Measurements from ENCODE around the gene FAM200A.
"Not testable (repeated sequence)": the region's sequence is repeated elsewhere in the genome, so short reads cannot be mapped to it uniquely, and the experiment has no call there.

FAM200A gene

GRCh38 chr7:99558306-99559174 lies 6.6 kb upstream of the FAM200A start, which contains the start of gene ZNF655:
Gene ZNF655 (plus strand): TSS chr7:99558642. CDS start chr7:99560560, 1,918 bp downstream.
- peak; percentile 86 to 90 for DNase-seq

DNA sequence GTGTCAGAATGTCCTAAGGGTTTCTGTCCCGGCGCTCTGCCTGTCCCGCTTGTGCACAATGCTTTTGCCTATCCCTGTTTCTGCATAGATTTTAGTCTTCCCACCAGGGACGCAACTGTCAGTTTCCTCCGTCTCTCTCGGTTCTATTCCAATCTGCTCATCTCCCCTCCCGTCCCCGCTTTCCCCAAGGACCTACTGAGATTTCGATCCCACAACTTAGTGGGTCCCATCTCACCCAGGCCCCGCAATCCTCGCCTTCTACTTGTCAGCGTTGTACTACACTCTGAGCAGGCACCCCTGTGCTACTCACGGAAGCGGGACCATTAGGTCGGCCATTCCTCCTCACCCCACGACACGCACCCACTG lies 6.0 kb upstream of the FAM200A start:
- no peak for DNase-seq

GRCh38 chr7:99557196-99557607 lies 5.3 kb upstream of the FAM200A start:
- DNase-seq, result no peak

- DNase-seq, result no peak
These were observed 3.0 kb upstream of the FAM200A start for GRCh38 chr7:99554939-99555338.

- DNase-seq, result no peak
These were observed 1.1 kb upstream of the FAM200A start for GRCh38 chr7:99553039-99553438.

DNA sequence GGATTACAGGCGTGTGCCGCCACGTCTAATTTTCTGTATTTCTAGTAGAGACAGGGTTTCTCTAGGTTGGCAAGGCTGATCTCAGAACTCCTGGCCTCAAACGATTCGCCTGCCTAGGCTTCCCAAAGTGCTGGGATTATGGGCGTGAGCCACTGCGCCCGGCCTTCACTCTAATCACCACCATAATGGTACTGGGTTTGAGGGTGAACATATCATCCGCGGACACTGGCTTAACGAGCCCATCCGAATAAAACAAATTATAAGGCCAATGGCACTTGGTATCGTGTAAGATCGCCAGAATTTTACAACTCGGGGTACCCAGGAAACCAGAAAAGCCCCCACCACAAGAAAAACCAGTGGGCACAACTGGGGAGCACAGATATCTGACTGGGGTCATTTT lies 580 bp downstream of the FAM200A start:
- no peak for DNase-seq

DNA sequence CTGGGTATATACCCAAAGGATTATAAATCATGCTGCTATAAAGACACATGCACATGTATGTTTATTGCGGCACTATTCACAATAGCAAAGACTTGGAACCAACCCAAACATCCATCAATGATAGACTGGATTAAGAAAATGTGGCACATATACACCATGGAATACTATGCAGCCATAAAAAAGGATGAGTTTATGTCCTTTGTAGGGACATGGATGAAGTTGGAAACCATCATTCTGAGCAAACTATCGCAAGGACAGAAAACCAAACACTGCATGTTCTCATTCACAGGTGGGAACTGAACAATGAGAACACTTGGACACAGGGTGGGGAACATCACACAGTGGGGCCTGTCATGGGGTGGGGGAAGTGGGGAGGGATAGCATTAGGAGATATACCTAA lies 2.4 kb downstream of the FAM200A start:
- not testable (repeated sequence) for DNase-seq

GRCh38 chr7:99545308-99545707 lies 6.6 kb downstream of the FAM200A start:
- not testable (repeated sequence) for DNase-seq

DNA sequence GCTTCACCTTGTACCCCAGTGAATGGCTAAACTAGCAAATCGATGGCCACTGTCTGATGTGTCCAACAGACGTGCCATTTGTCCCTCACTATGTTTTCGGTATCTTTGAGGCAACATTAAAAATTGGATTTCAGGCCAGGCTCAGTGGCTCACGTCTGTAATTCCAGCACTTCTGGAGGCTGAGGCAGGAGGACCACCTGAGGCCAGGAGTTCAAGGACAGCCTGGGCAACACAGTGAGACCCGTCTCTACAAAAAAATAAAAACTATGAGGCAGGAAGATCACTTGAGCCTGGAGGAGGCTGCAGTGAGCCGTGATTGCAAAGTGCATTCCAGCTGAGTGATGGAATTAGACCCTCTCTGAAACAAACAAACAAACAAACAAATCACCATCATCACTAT lies 8.0 kb downstream of the FAM200A start:
- no peak for DNase-seq

- no peak for DNase-seq
These were observed 8.7 kb downstream of the FAM200A start for GRCh38 chr7:99543081-99543671.

GRCh38 chr7:99541212-99541611 lies 10.7 kb downstream of the FAM200A start:
- DNase-seq, result no peak

GRCh38 chr7:99540542-99540941 lies 11.4 kb downstream of the FAM200A start:
- no peak for DNase-seq

DNA sequence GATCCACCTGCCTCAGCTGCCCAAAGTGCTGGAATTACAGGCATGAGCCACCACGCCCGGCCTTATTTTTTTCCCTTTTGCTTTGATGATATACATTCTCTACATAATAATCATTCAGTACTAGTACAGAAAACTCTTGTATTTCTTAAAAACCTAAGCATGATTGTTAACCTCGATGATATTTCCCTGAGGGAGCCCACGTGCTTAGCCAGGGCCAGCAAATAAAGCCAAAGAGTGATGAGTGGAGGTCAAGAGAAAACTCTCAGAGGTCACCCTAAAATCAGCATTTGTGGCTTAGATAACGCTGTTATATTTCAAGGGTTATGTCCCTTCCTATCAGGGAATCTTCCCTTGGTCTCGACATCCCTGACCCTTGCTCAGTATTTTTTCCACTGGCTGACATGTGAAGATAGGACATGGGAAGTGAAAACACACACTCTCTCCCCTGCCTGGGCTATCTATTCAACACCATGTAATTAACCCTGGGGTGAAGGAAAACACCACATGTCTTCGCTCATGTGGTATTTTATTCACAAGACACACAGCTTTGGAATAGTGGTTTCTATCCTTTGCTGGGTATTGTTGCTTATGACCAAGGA lies 12.6 kb downstream of the FAM200A start:
- no peak for DNase-seq

- no peak for DNase-seq
These were observed 16.2 kb downstream of the FAM200A start for GRCh38 chr7:99535667-99536066.

GRCh38 chr7:99531354-99531765 lies 20.6 kb downstream of the FAM200A start:
- no peak for DNase-seq

DNA sequence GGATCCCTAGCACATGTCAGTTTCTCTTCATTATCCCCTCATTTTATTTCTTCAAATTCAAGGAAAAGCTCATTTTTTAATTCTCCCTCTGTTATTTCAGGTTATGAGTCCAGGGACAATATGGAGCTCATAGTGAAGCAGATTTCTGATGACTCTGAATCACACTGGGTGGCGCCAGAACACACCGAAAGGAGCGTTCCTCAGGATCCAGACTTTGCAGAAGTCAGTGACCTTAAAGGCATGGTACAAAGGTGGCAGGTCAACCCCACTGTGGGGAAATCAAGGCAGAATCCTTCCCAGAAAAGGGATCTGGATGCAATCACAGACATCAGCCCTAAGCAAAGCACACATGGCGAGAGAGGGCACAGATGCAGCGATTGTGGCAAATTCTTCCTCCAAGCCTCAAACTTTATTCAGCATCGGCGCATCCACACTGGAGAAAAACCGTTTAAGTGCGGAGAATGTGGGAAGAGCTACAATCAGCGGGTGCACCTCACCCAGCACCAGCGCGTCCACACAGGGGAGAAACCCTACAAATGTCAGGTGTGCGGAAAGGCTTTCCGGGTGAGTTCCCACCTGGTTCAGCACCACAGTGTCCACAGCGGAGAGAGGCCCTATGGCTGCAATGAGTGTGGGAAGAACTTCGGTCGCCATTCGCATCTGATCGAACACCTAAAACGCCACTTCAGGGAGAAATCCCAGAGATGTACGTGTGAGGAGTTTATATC lies 26.0 kb downstream of the FAM200A start:
- peak; percentile 4 to 34 for DNase-seq

DNA sequence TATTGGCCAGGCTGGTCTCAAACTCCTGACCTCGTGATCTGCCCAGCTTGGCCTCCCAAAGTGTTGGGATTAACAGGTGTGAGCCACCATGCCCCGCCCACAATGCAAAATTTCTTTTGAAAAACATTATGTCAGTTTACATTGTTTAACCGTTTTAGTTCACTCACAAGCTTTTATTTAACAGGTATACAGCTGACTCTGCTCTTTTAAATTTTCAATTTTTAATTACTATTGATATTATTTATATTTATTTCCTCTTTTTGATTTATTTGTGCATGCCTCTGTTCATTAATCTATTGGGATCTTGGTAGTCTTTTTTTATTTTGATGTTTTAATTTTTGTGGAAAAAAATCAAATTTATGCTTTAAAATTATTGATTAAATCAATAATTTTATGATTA lies 30.5 kb downstream of the FAM200A start:
- no peak for DNase-seq

- no peak for DNase-seq
These were observed 37.9 kb downstream of the FAM200A start for GRCh38 chr7:99514050-99514449.

DNA sequence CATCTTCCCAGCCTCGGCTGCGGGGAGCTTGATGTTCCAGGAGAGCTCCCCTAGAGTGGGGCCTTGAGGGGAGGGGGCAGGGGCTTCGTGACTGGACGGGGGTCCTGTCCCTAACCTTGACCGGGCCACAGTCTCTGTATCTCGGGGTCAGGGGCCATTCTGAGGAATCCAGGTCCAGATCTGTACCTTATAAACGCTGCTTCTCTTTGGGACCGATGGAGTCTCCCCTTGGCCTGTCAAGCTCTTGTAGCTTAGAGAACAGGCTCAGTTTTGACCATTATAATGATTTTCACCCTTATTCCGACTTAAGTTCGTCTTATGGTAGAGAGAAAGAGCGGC lies 46.6 kb downstream of the FAM200A start:
- no peak for DNase-seq

- peak; percentile 90 to 92 for DNase-seq
These were observed 47.2 kb downstream of the FAM200A start, which contains the start of gene ZKSCAN5 for GRCh38 chr7:99504603-99505323. Gene ZKSCAN5 (plus strand): TSS chr7:99504662. CDS start chr7:99506045, 1,383 bp downstream.

DNA sequence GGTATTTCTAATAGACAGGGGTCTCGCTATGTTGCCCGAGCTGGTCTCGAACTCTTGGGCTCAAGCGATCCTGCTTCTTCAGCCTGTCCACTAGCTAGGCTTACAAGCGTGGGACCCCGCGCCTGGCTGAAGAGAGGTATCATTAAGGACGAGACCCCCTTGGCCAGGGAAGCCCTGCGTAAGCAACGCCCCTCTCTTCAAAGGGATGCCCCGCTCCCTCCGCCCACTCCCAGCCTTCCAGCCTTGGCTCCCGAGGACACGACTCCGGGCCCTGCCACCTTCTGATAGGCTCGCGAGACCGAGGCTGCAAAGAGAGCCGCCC lies 47.7 kb downstream of the FAM200A start:
- peak; percentile 94 for DNase-seq

GRCh38 chr7:99501236-99501635 lies 50.7 kb downstream of the FAM200A start:
- not testable (repeated sequence) for DNase-seq

DNA sequence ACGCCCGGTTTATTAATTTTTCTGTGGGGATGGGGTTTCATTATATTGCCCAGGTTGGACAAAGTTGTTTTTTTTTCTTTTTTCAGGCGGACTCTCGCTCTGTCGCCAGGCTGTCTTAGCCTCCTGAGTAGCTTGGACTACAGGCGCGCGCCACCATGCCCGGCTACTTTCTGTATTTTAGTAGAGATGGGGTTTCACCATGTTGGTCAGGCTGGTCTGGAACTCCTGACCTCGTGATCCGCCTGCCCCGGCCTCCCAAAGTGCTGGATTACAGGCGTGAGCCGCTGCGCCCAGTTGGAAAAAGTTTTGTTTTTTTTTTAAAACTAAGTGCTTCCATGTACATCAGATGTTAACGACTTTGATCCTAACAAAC lies 51.3 kb downstream of the FAM200A start:
- no peak for DNase-seq
